Uterus (tissue), 4 donors: ENCODE results near the gene MICAL2. TPM values are rescaled to one million over a fixed set of nuclear protein-coding genes. Genes with fewer than 3 reads are reported as not detected.

Experiments used
- DNase-seq, 2 donors: peaks; one replicate each; pipeline ENCODE4 v3.0.0-alpha.2; 2019 to 2020
- H3K27ac ChIP-seq, 2 donors: fragments of 200-600 bp; sonication (generic); 1 replicate in 1 of 2; 2 replicates in 1 of 2; pipeline ENCODE4 v1.5.1; 2016 to 2018
- H3K27me3 ChIP-seq, 2 donors: fragments of 200-600 bp; sonication (generic); one replicate each; pipeline ENCODE4 v1.5.1; 2018 to 2019; ENCODE audit warnings: control low read depth in 1 of 2
- H3K36me3 ChIP-seq, 2 donors: fragments of 200-600 bp; sonication (generic); one replicate each; pipeline ENCODE4 v1.5.1; 2019; ENCODE audit warnings: control low read depth in 1 of 2
- H3K4me1 ChIP-seq, 2 donors: fragments of 200-600 bp; sonication (generic); one replicate each; pipeline ENCODE4 v1.5.1; 2018 to 2019; ENCODE audit warnings: control low read depth in 1 of 2
- H3K4me3 ChIP-seq, 2 donors: fragments of 200-600 bp; sonication (generic); 1 replicate in 1 of 2; 2 replicates in 1 of 2; pipeline ENCODE4 v1.5.1; 2018 to 2019; ENCODE audit warnings: mild to moderate bottlenecking in 1 of 2
- H3K9me3 ChIP-seq, 2 donors: fragments of 200-600 bp; sonication (generic); one replicate each; pipeline ENCODE4 v1.5.1; 2019; ENCODE audit warnings: control low read depth in 1 of 2
- POLR2A ChIP-seq, 2 donors: fragments of 450-650 bp; IDR thresholded peaks; one replicate each; pipeline ENCODE4 v1.6.1; 2016; ENCODE audit warnings: antibody characterized with exemption in 2 of 2, mild to moderate bottlenecking in 1 of 2, moderate library complexity in 1 of 2
- intact Hi-C: fragments of 100-400 bp; cut with DNase I; formaldehyde crosslinking; loops from one replicate; pipeline ENCODE4 v1.15.1; 2023; ENCODE audit warnings: low total_unique reads
- total RNA-seq, 4 donors: library from RNA; depleted of rRNA in 3 of 4; stranded (reverse); fragments of >200 nt in 3 of 4; gene quantifications; one replicate each; pipeline versions ENCODE4 v1.1.0 to v1.2.4, GENCODE V29; 2014 to 2023
- TF ChIP-seq, protein P1 (sequence below), 4 experiments: fragments of 200-600 bp in 2 of 4; fragments of 450-650 bp in 2 of 4; sonication (generic) in 2 of 4; IDR thresholded peaks; one replicate each; pipeline ENCODE4 v1.5.1; 2016 to 2019; ENCODE audit warnings: antibody characterized with exemption in 4 of 4, mild to moderate bottlenecking in 2 of 4, moderate library complexity in 1 of 4
- donor health status: DM: yes; HTN: yes; CAD: no.

Gene MICAL2
- total RNA-seq, 4 donors from 2014 or later, result 29.6 to 139 (median 53.1) TPM

GRCh38 chr11:12064954-12065280, 45.5 kb upstream of the MICAL2 start:
- DNase-seq, result no peak
- Histone ChIP-seq H3K9me3 (no peaks in the 10 kb centered on the region), H3K4me1 (peaks cover 0 to 8% of the 10 kb centered on the region in 2 donors), H3K4me3 (no peak overlapping the region), H3K27me3 (no peaks in the 10 kb centered on the region), H3K36me3 (no peaks in the 10 kb centered on the region), H3K27ac (no peak overlapping the region)
- intact Hi-C loops, result no loop called here
- TF ChIP-seq, protein P1, sequence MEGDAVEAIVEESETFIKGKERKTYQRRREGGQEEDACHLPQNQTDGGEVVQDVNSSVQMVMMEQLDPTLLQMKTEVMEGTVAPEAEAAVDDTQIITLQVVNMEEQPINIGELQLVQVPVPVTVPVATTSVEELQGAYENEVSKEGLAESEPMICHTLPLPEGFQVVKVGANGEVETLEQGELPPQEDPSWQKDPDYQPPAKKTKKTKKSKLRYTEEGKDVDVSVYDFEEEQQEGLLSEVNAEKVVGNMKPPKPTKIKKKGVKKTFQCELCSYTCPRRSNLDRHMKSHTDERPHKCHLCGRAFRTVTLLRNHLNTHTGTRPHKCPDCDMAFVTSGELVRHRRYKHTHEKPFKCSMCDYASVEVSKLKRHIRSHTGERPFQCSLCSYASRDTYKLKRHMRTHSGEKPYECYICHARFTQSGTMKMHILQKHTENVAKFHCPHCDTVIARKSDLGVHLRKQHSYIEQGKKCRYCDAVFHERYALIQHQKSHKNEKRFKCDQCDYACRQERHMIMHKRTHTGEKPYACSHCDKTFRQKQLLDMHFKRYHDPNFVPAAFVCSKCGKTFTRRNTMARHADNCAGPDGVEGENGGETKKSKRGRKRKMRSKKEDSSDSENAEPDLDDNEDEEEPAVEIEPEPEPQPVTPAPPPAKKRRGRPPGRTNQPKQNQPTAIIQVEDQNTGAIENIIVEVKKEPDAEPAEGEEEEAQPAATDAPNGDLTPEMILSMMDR (IDR thresholded peaks at IDR 0.05), result no peak
- no peak for TF ChIP-seq POLR2A (IDR thresholded peaks at IDR 0.05)

DNA sequence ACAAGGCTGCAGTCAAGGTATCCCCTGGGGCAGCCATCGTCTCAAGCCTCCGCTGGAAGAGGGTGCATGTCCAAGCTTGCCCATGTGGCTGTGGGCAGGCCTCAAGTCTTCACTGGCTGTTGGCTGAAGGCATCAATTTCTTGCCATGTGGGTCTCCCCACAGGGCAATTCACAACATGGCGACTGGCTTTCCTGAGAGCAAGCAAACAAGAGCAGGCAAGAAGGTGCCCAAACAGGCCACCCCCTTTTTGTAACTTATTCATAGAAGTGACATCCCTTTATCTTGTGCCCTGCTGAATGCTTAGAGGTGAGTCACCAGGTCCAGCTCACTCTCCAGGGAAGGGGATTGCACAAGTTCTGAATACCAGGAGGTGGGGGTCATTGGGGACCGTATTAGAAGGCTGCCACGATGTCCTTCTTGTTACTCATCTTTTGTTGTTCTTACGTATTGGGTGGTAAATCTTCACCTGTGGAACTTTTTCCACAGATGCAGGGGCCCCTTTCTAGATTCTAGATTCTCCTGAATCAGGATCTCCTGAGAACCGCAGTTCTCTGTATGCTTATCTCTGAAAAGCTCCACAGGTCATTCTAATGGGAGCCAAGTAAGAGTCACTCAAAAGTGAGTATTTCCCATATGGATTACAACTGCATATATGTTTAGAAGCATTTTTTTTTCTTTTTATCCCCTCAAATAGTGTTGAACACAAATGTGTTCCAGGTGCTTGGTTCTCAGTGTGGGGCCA, 44.2 kb upstream of the MICAL2 start:
- H3K27ac ChIP-seq, result peak overlapping the region; percentile 77 to 84
- peak in 1 of 2 donors; percentile 69 for DNase-seq
- no peaks in the 10 kb centered on the region for H3K27me3 ChIP-seq
- H3K4me3 ChIP-seq, result no peak overlapping the region
- H3K36me3 ChIP-seq, result no peaks in the 10 kb centered on the region
- H3K9me3 ChIP-seq, result no peaks in the 10 kb centered on the region
- intact Hi-C loops, result no loop called here
- TF ChIP-seq, protein P1 (IDR thresholded peaks at IDR 0.05), result no peak
- TF ChIP-seq POLR2A (IDR thresholded peaks at IDR 0.05), result no peak
- H3K4me1 ChIP-seq, result peaks cover 0 to 8% of the 10 kb centered on the region in 2 donors

DNA sequence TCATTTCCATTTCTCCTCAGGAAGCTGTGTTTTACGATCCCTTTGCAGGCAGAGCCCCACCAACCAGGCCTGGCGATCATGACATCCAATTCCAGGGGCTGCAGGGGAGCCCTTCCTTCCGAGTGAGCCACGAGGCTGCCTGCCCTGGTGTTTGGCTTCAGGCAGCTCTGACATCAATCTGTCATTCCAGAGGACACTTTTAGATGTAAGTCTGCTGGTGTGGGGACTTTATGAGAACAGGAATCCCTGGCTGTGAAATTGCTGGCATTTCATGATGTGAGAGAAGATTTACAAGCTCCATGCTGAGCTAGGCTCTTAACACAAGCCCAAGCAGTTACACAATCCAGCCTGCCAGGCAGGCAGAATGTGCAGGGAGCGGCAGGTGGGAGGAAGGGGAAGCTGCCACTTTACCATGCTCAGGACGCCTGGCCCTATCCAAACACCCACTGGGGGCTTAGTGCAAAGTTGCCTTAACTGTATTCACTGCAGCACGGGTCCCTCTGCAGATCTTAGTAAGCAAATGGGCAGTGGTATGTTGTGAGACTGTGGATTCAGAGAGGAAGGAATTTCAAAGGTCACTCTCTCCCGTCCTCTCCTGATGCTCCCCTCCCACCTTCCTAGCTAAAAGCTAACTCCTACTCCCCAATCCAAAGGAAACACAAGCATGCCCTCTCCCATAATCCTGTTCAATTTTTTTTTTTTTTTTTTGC, 43.4 kb upstream of the MICAL2 start:
- Histone ChIP-seq H3K27me3 (no peaks in the 10 kb centered on the region), H3K4me3 (no peak overlapping the region), H3K36me3 (no peaks in the 10 kb centered on the region), H3K27ac (peak overlapping the region; percentile 77 to 84), H3K4me1 (peaks cover 0 to 8% of the 10 kb centered on the region in 2 donors), H3K9me3 (no peaks in the 10 kb centered on the region)
- DNase-seq, result peak; percentile 56 to 62
- TF ChIP-seq, protein P1 (IDR thresholded peaks at IDR 0.05), result no peak
- TF ChIP-seq POLR2A (IDR thresholded peaks at IDR 0.05), result no peak
- intact Hi-C loops, result no loop called here

DNA sequence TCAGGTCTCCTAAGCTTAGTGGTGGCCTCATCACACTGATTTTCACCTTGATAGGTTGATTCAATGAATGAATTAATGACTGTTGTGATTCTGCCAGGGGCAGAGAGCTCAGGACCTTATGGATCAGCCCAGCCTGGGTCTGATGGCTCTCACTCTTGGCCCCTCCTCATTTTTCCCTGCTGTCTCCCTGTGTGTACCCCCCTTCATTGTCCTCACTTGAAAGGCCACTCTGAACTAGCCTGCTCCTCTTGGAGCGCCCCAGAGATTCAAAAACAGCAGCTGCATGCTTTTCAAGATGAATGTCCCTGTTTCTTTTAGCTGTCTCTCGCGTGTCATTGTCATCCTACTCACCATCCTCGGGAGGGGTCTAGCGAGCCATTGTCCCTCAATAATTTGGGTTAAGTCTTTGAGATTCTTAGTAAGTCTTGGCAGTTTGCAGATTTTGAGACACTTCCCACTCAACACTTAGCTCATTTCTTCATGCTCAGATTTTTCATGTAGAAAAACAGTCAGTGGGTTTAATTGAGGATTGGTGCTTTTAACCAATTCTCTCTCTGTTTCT, 42.5 kb upstream of the MICAL2 start:
- TF ChIP-seq, protein P1 (IDR thresholded peaks at IDR 0.05), result no peak
- no peak for TF ChIP-seq POLR2A (IDR thresholded peaks at IDR 0.05)
- no peak overlapping the region for H3K4me3 ChIP-seq
- H3K27me3 ChIP-seq, result no peaks in the 10 kb centered on the region
- H3K36me3 ChIP-seq, result no peaks in the 10 kb centered on the region
- no peaks in the 10 kb centered on the region for H3K9me3 ChIP-seq
- DNase-seq, result no peak
- H3K27ac ChIP-seq, result peak overlapping the region; percentile 77 to 84
- peaks cover 0 to 8% of the 10 kb centered on the region in 2 donors for H3K4me1 ChIP-seq
- intact Hi-C loops, result no loop called here
